H1 (cell line): Measurements from ENCODE around the gene ENTPD1. TPM values are rescaled to one million over a fixed set of nuclear protein-coding genes. Genes with fewer than 3 reads are reported as not detected.

Experiments used
- CTCF ChIA-PET: fragments of 300-600 bp; sonication (Branson Sonifier 250); formaldehyde crosslinking; loops from one replicate; lab custom pipeline; 2021; ENCODE audit not compliant: partially characterized antibody; lab: Charles Lee
- POLR2A ChIA-PET: fragments of 300-600 bp; sonication (Branson Sonifier 250); formaldehyde crosslinking; loops from one replicate; lab custom pipeline; 2021; ENCODE audit warnings: inconsistent platforms; ENCODE audit not compliant: partially characterized antibody; lab: Charles Lee
- DNase-seq, 2 experiments: peaks; one replicate each; pipeline versions ENCODE4 v3.0.0 to v3.0.0-alpha.2; 2010 to 2022; ENCODE audit warnings: low spot score in 2 of 2, low read depth in 1 of 2, mixed read lengths in 1 of 2
- FAIRE-seq: peaks from 2 replicates; lab custom pipeline; 2011; peaks lifted over from hg19 to GRCh38; lab: Jason Lieb, UNC
- H2AFZ ChIP-seq: 2 replicates; pipeline ENCODE4 v1.8.1; 2012; ENCODE audit warnings: low read length, inconsistent platforms
- H2AK5ac ChIP-seq: 2 replicates; pipeline ENCODE4 v1.6.1; 2013; ENCODE audit warnings: low read depth, low read length
- H2BK120ac ChIP-seq: replicated peaks from 2 replicates; pipeline ENCODE3; 2013; ENCODE audit warnings: low read depth, low read length, inconsistent platforms
- H2BK12ac ChIP-seq: 2 replicates; pipeline ENCODE4 v1.6.1; 2013; ENCODE audit warnings: low read depth, low read length
- H2BK15ac ChIP-seq: 2 replicates; pipeline ENCODE4 v1.6.1; 2013; ENCODE audit warnings: low read length
- H2BK20ac ChIP-seq: 2 replicates; pipeline ENCODE4 v1.6.1; 2013; ENCODE audit warnings: low read length
- H2BK5ac ChIP-seq: 2 replicates; pipeline ENCODE4 v1.6.1; 2013; ENCODE audit warnings: low read depth, low read length
- H3K14ac ChIP-seq: 2 replicates; pipeline ENCODE4 v1.6.1; 2013; ENCODE audit warnings: inconsistent platforms; ENCODE audit not compliant: insufficient read length
- H3K18ac ChIP-seq: 2 replicates; pipeline ENCODE4 v1.6.1; 2013; ENCODE audit warnings: low read length; ENCODE audit errors: extremely low read depth
- H3K23ac ChIP-seq: 2 replicates; pipeline ENCODE4 v1.6.1; 2013; ENCODE audit warnings: inconsistent platforms; ENCODE audit not compliant: insufficient read length
- H3K23me2 ChIP-seq: 2 replicates; pipeline ENCODE4 v1.6.1; 2013; ENCODE audit warnings: low read depth, low read length
- H3K27ac ChIP-seq: 2 replicates; pipeline ENCODE4 v1.6.1; 2011; ENCODE audit warnings: low read depth, low read length, inconsistent platforms
- H3K27me3 ChIP-seq, 4 experiments: replicated peaks in 1 of 4; 1 replicate in 1 of 4; 2 replicates in 3 of 4; pipeline versions ENCODE4 v1.6.1 to v1.8.1; 2011 to 2013; ENCODE audit warnings: low read length in 3 of 4, mild to moderate bottlenecking in 3 of 4, inconsistent platforms in 2 of 4, mixed read lengths in 2 of 4, moderate library complexity in 1 of 4; ENCODE audit not compliant: control insufficient read depth in 3 of 4, insufficient read depth in 3 of 4; ENCODE audit errors: extremely low read depth in 1 of 4
- H3K36me3 ChIP-seq, 4 experiments: 2 replicates each; pipeline versions ENCODE4 v1.6.1 to v1.8.1; 2011 to 2013; ENCODE audit warnings: mild to moderate bottlenecking in 4 of 4, low read length in 3 of 4, moderate library complexity in 2 of 4, control low read depth in 1 of 4, inconsistent platforms in 1 of 4; ENCODE audit not compliant: insufficient read depth in 4 of 4, control insufficient read depth in 2 of 4
- H3K4ac ChIP-seq: replicated peaks from 2 replicates; pipeline ENCODE3; 2013; ENCODE audit warnings: low read length, low read depth, mixed read lengths, inconsistent platforms; ENCODE audit not compliant: insufficient read length
- H3K4me1 ChIP-seq, 4 experiments: replicated peaks in 1 of 4; 1 replicate in 1 of 4; 2 replicates in 3 of 4; pipeline versions ENCODE4 v1.6.1 to v1.8.1; 2011 to 2013; ENCODE audit warnings: low read length in 3 of 4, inconsistent platforms in 2 of 4, mixed read lengths in 1 of 4; ENCODE audit not compliant: insufficient read depth in 4 of 4, control insufficient read depth in 3 of 4
- H3K4me2 ChIP-seq, 2 experiments: 2 replicates each; pipeline versions ENCODE4 v1.6.1 to v1.8.1; 2011 to 2013; ENCODE audit warnings: low read depth in 2 of 2, low read length in 2 of 2, control low read depth in 1 of 2, inconsistent platforms in 1 of 2, mild to moderate bottlenecking in 1 of 2; ENCODE audit not compliant: insufficient read depth in 1 of 2
- H3K4me3 ChIP-seq, 4 experiments: fragments of 200-600, 300-600 bp in 1 of 4; sonication (generic), shearing (Covaris generic), sonication (Bioruptor Twin) in 1 of 4; 2 replicates each; pipeline versions ENCODE4 v1.5.1 to v1.8.1; 2011 to 2016; ENCODE audit warnings: low read length in 4 of 4, low read depth in 3 of 4, control low read depth in 2 of 4, inconsistent platforms in 2 of 4, mild to moderate bottlenecking in 2 of 4, mixed read lengths in 1 of 4, moderate library complexity in 1 of 4; ENCODE audit not compliant: insufficient read depth in 2 of 4; ENCODE audit errors: extremely low read depth in 1 of 4
- H3K56ac ChIP-seq: replicated peaks from 2 replicates; pipeline ENCODE3; 2013; ENCODE audit warnings: low read depth, mild to moderate bottlenecking, mixed read lengths, low read length, inconsistent platforms; ENCODE audit not compliant: insufficient read length
- H3K79me1 ChIP-seq: 2 replicates; pipeline ENCODE4 v1.6.1; 2013; ENCODE audit warnings: low read depth, low read length, control low read depth
- H3K79me2 ChIP-seq, 2 experiments: 2 replicates each; pipeline versions ENCODE4 v1.6.1 to v1.8.1; 2012 to 2013; ENCODE audit warnings: low read length in 2 of 2, mild to moderate bottlenecking in 2 of 2, inconsistent platforms in 1 of 2; ENCODE audit not compliant: insufficient read depth in 2 of 2, control insufficient read depth in 1 of 2
- H3K9ac ChIP-seq, 4 experiments: replicated peaks in 1 of 4; 1 replicate in 1 of 4; 2 replicates in 3 of 4; pipeline versions ENCODE4 v1.6.1 to v1.8.1; 2011 to 2013; ENCODE audit warnings: low read depth in 3 of 4, low read length in 3 of 4, control low read depth in 2 of 4, mild to moderate bottlenecking in 2 of 4, moderate library complexity in 2 of 4, inconsistent platforms in 1 of 4; ENCODE audit errors: extremely low read depth in 1 of 4
- H3K9me3 ChIP-seq, 2 experiments: 2 replicates each; pipeline versions ENCODE4 v1.6.1 to v1.8.1; 2012 to 2013; ENCODE audit warnings: mild to moderate bottlenecking in 2 of 2, moderate library complexity in 2 of 2, control low read depth in 1 of 2, inconsistent platforms in 1 of 2, low read depth in 1 of 2, low read length in 1 of 2, mixed read lengths in 1 of 2; ENCODE audit not compliant: insufficient read depth in 2 of 2
- H4K20me1 ChIP-seq, 2 experiments: replicated peaks in 1 of 2; 2 replicates each; pipeline versions ENCODE3 to v1.8.1; 2011 to 2013; ENCODE audit warnings: inconsistent platforms in 2 of 2, low read length in 2 of 2, mild to moderate bottlenecking in 1 of 2; ENCODE audit not compliant: insufficient read depth in 2 of 2, control insufficient read depth in 1 of 2
- H4K5ac ChIP-seq: 2 replicates; pipeline ENCODE4 v1.6.1; 2013; ENCODE audit warnings: low read length, low read depth, mixed read lengths, inconsistent platforms; ENCODE audit not compliant: insufficient read length
- H4K8ac ChIP-seq: 2 replicates; pipeline ENCODE4 v1.8.0; 2013; ENCODE audit warnings: mild to moderate bottlenecking, moderate library complexity, low read length, inconsistent platforms; ENCODE audit not compliant: insufficient read depth; ENCODE audit errors: extremely low read depth
- H4K91ac ChIP-seq: replicated peaks from 2 replicates; pipeline ENCODE3; 2013; ENCODE audit warnings: low read length, mixed read lengths, inconsistent platforms; ENCODE audit not compliant: insufficient read length
- ASH2L ChIP-seq: fragments of 200-600, 300-600 bp; sonication (generic); IDR thresholded peaks from one replicate; pipeline ENCODE4 v1.7.1; 2017; ENCODE audit warnings: low read length
- CREB1 ChIP-seq: IDR thresholded peaks from 2 replicates; pipeline ENCODE4 v1.6.1; 2012; ENCODE audit warnings: inconsistent platforms
- E2F6 ChIP-seq: IDR thresholded peaks from 2 replicates; pipeline ENCODE4 v1.6.1; 2012; ENCODE audit warnings: inconsistent platforms
- EP300 ChIP-seq, 2 experiments: IDR thresholded peaks; 1 replicate in 1 of 2; 2 replicates in 1 of 2; pipeline ENCODE4 v1.6.1; 2011 to 2012; ENCODE audit warnings: low read depth in 2 of 2, low read length in 2 of 2, mild to moderate bottlenecking in 2 of 2, borderline replicate concordance in 1 of 2, inconsistent platforms in 1 of 2, moderate library complexity in 1 of 2
- GABPA ChIP-seq: IDR thresholded peaks from 2 replicates; pipeline ENCODE4 v1.6.1; 2011; ENCODE audit warnings: mild to moderate bottlenecking, low read length, moderate library complexity, borderline replicate concordance; ENCODE audit not compliant: insufficient read depth
- JUND ChIP-seq: IDR thresholded peaks from 2 replicates; pipeline ENCODE4 v1.6.1; 2011; ENCODE audit warnings: mild to moderate bottlenecking, improper control_type of control experiment, low read length
- RFX5 ChIP-seq: IDR thresholded peaks from 2 replicates; pipeline ENCODE4 v1.6.1; 2011; ENCODE audit warnings: low read depth, low read length, improper control_type of control experiment, borderline replicate concordance
- SRF ChIP-seq: IDR thresholded peaks from 2 replicates; pipeline ENCODE4 v1.6.1; 2011; ENCODE audit warnings: mild to moderate bottlenecking, low read depth, low read length, moderate library complexity
- SUZ12 ChIP-seq: fragments of 200-600 bp; sonication (generic); IDR thresholded peaks from 2 replicates; pipeline ENCODE4 v1.6.1; 2012; ENCODE audit warnings: mild to moderate bottlenecking, inconsistent platforms, low read length, moderate library complexity, mixed read lengths
- TAF1 ChIP-seq: IDR thresholded peaks from 2 replicates; pipeline ENCODE4 v1.6.1; 2011; ENCODE audit warnings: mild to moderate bottlenecking, low read depth, low read length
- YY1 ChIP-seq: IDR thresholded peaks from 2 replicates; pipeline ENCODE4 v1.6.1; 2011; ENCODE audit warnings: low read depth, mild to moderate bottlenecking, low read length
- WGBS, 2 experiments: shearing (Covaris generic) in 1 of 2; methylation state at CpG; one replicate each; pipeline versions ENCODE4 v1.1.6 to v1.1.7; 2013 to 2015; ENCODE audit warnings: low lambda C conversion rate in 2 of 2, mixed read lengths in 2 of 2, inconsistent platforms in 1 of 2, low coverage in 1 of 2, missing lambda C conversion rate in 1 of 2; ENCODE audit not compliant: insufficient replicate concordance in 2 of 2, insufficient coverage in 1 of 2, insufficient read length in 1 of 2; ENCODE audit errors: extremely low coverage in 1 of 2, missing lambda C conversion rate in 1 of 2; 5-methylcytosine and 5-hydroxymethylcytosine counted together
- polyA plus RNA-seq, 7 experiments: library from polyadenylated mRNA; depleted of rRNA in 3 of 7; stranded (reverse) in 5 of 7; unstranded in 2 of 7; fragments of >200 nt in 5 of 7; fragments of 200-250 nt in 2 of 7; gene quantifications; 1 replicate in 5 of 7; 2 replicates in 1 of 7; 4 replicates in 1 of 7; pipeline versions ENCODE4 v1.2.1 to v1.2.3, GENCODE V29; 2011 to 2013; ENCODE audit warnings: missing spikeins in 2 of 7, mixed read lengths in 2 of 7
- total RNA-seq: library from RNA; stranded (reverse); fragmentation: NEBNext Ultra II Directional; extraction: Animal tissue kit (Norgen Biotek cat#: 25700); gene quantifications from 2 replicates; pipeline ENCODE4 v1.2.1, GENCODE V29; 2021
- TF ChIP-seq, protein P1 (sequence below), 3 experiments: IDR thresholded peaks; 1 replicate in 2 of 3; 2 replicates in 1 of 3; pipeline versions ENCODE4 v1.5.1 to v1.6.1; 2011; ENCODE audit warnings: low read length in 3 of 3, mild to moderate bottlenecking in 3 of 3, inconsistent platforms in 2 of 3, low read depth in 1 of 3, moderate library complexity in 1 of 3; ENCODE audit not compliant: insufficient read depth in 1 of 3; ENCODE audit errors: control extremely low read depth in 1 of 3

ENTPD1 gene
- total and polyA plus RNA-seq, 2 of the 8 experiments (the other 6 are each of a cell fraction or from before 2014, with no cell fraction given), result 2.2 to 2.5 TPM

DNA sequence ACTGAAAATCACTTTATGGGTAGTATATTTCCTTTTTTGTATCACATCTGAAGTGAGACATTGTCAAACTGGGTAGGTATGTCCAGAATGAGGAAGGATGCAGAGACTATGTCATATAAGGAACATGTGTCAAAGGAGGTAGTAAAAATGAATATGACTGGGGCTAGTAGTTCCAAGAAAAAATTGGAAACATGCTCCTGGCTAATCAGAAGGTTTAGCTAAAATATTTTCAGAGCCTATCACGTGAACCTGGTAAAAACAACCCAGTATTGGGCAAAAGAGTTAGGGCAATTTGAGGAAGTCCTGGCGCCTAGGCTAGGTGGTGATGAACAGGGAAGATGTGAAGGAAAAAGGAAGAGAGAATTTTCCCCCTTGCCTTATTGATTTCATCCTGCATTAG is 26.4 kb downstream of the ENTPD1 start:
- Histone ChIP-seq H2BK20ac (no peak overlapping the region), H3K79me2 (no peaks in the 10 kb centered on the region), H4K5ac (no peak overlapping the region), H3K56ac (no peak overlapping the region), H3K23ac (no peak overlapping the region), H3K4me3 (no peak overlapping the region), H2BK5ac (no peak overlapping the region), H2BK15ac (no peak overlapping the region), H3K23me2 (no peaks in the 10 kb centered on the region; the same call in 1 of the 2 replicates), H3K79me1 (no peaks in the 10 kb centered on the region), H3K18ac (no peak overlapping the region), H3K4me2 (no peak overlapping the region), H4K20me1 (no peaks in the 10 kb centered on the region), H3K9ac (no peak overlapping the region), H2BK12ac (no peak overlapping the region), H3K4me1 (no peaks in the 10 kb centered on the region; a peak in 1 of 7 replicates), H2AFZ (no peak overlapping the region), H3K27me3 (no peaks in the 10 kb centered on the region), H3K14ac (no peak overlapping the region), H4K91ac (no peak overlapping the region), H3K27ac (no peak overlapping the region), H2BK120ac (no peak overlapping the region), H3K9me3 (peaks cover 6 to 9% of the 10 kb centered on the region in 2 experiments), H3K36me3 (no peaks in the 10 kb centered on the region), H2AK5ac (no peak overlapping the region), H4K8ac (no peak overlapping the region), H3K4ac (no peak overlapping the region)
- ChIA-PET CTCF (interaction anchor here (0.6 to 1.4 kb wide), 5 partner anchors 12 to 799 kb away, joined by 3 to 5 read pairs (median 3); partner anchors contain the start of gene TCTN3), POLR2A (no interaction called here)
- WGBS, 2 experiments, result 68% methylated on average over 2 of the region's 2 CpGs; no CpG with 5 or more reads in 1 of the 2 experiments
- FAIRE-seq, result no peak
- DNase-seq, result no peak
- TF ChIP-seq SRF (no peak), CREB1 (no peak), EP300 (IDR thresholded peaks at IDR 0.05; ENCODE audit: borderline replicate concordance in 1 of 2, low read depth in 2 of 2, low read length in 2 of 2) (no peak), E2F6 (no peak), ASH2L (no peak), SUZ12 (no peak), TAF1 (no peak), GABPA (no peak), YY1 (no peak), RFX5 (no peak), JUND (no peak)
- TF ChIP-seq, protein P1, sequence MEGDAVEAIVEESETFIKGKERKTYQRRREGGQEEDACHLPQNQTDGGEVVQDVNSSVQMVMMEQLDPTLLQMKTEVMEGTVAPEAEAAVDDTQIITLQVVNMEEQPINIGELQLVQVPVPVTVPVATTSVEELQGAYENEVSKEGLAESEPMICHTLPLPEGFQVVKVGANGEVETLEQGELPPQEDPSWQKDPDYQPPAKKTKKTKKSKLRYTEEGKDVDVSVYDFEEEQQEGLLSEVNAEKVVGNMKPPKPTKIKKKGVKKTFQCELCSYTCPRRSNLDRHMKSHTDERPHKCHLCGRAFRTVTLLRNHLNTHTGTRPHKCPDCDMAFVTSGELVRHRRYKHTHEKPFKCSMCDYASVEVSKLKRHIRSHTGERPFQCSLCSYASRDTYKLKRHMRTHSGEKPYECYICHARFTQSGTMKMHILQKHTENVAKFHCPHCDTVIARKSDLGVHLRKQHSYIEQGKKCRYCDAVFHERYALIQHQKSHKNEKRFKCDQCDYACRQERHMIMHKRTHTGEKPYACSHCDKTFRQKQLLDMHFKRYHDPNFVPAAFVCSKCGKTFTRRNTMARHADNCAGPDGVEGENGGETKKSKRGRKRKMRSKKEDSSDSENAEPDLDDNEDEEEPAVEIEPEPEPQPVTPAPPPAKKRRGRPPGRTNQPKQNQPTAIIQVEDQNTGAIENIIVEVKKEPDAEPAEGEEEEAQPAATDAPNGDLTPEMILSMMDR (IDR thresholded peaks at IDR 0.05; ENCODE audit: control extremely low read depth in 1 of 3, insufficient read depth in 1 of 3, low read depth in 1 of 3, low read length in 3 of 3), result no peak
